IMR-90 (cell line): ENCODE measurements around the gene DDX42. TPM values are rescaled to one million over a fixed set of nuclear protein-coding genes. Genes with fewer than 3 reads are reported as not detected.

Experiments used
- ATAC-seq: fragments of 200-7000 bp; cut with Tn5 transposase; 2 replicates; pipeline ENCODE4 v1.9.1; 2020; ENCODE audit warnings: low read depth, mild to moderate bottlenecking, moderate library complexity
- BruUV-seq: library from RNA; stranded (reverse); fragments of 400-500 nt; replicated peaks from 2 replicates; lab custom pipeline; 2021; lab: Mats Ljungman, UMichigan
- CTCF ChIA-PET: fragments of 300-600 bp; formaldehyde crosslinking; extraction: SDS; loops from one replicate; lab custom pipeline; 2021; ENCODE audit warnings: antibody characterized with exemption; lab: Yijun Ruan, JAX
- POLR2A ChIA-PET: fragments of 300-600 bp; sonication (Branson Sonifier 250); formaldehyde crosslinking; loops from one replicate; lab custom pipeline; 2022; ENCODE audit warnings: antibody characterized with exemption; ENCODE audit not compliant: unreplicated experiment; lab: Charles Lee
- DNase-seq: peaks from one replicate; pipeline ENCODE4 v3.0.0; 2013
- H2AFZ ChIP-seq: replicated peaks from 2 replicates; pipeline ENCODE3; 2013; ENCODE audit warnings: low read length, mild to moderate bottlenecking; ENCODE audit not compliant: poor library complexity
- H2AK5ac ChIP-seq: 2 replicates; pipeline ENCODE4 v1.6.1; 2013; ENCODE audit warnings: low read depth, low read length, inconsistent platforms
- H2AK9ac ChIP-seq: replicated peaks from 2 replicates; pipeline ENCODE3; 2013; ENCODE audit warnings: mild to moderate bottlenecking, low read depth, low read length, moderate library complexity; ENCODE audit not compliant: poor library complexity
- H2BK120ac ChIP-seq: 2 replicates; pipeline ENCODE4 v1.6.1; 2013; ENCODE audit warnings: low read depth, low read length, inconsistent platforms
- H2BK15ac ChIP-seq: 3 replicates; pipeline ENCODE4 v1.6.1; 2013; ENCODE audit warnings: low read depth, low read length, inconsistent platforms
- H2BK20ac ChIP-seq: 2 replicates; pipeline ENCODE4 v1.6.1; 2013; ENCODE audit warnings: low read depth, mild to moderate bottlenecking, inconsistent platforms, low read length, moderate library complexity
- H2BK5ac ChIP-seq: 2 replicates; pipeline ENCODE4 v1.6.1; 2013; ENCODE audit warnings: mild to moderate bottlenecking, low read depth, low read length, inconsistent platforms; ENCODE audit not compliant: poor library complexity, severe bottlenecking
- H3K14ac ChIP-seq: replicated peaks from 2 replicates; pipeline ENCODE4 v1.6.1; 2013; ENCODE audit warnings: low read depth, low read length, inconsistent platforms
- H3K18ac ChIP-seq: 2 replicates; pipeline ENCODE4 v1.6.1; 2013; ENCODE audit warnings: low read depth, low read length, control low read depth
- H3K23ac ChIP-seq: 2 replicates; pipeline ENCODE4 v1.6.1; 2013; ENCODE audit warnings: low read depth, low read length, inconsistent platforms
- H3K27ac ChIP-seq: 2 replicates; pipeline ENCODE4 v1.5.1; 2013; ENCODE audit warnings: mild to moderate bottlenecking, control low read depth, low read length; ENCODE audit not compliant: insufficient read depth
- H3K27me3 ChIP-seq: 2 replicates; pipeline ENCODE4 v1.6.1; 2013; ENCODE audit warnings: low read length; ENCODE audit not compliant: control insufficient read depth, insufficient read depth
- H3K36me3 ChIP-seq: 2 replicates; pipeline ENCODE4 v1.6.1; 2013; ENCODE audit warnings: low read length, mixed read lengths; ENCODE audit not compliant: control insufficient read depth, insufficient read depth
- H3K4ac ChIP-seq: 2 replicates; pipeline ENCODE4 v1.6.1; 2013; ENCODE audit warnings: low read depth, low read length, inconsistent platforms
- H3K4me1 ChIP-seq: 2 replicates; pipeline ENCODE4 v1.6.1; 2013; ENCODE audit warnings: low read length, mixed read lengths; ENCODE audit not compliant: control insufficient read depth, insufficient read depth
- H3K4me2 ChIP-seq: 2 replicates; pipeline ENCODE4 v1.6.1; 2013; ENCODE audit warnings: low read depth, mild to moderate bottlenecking, control low read depth, low read length, moderate library complexity
- H3K4me3 ChIP-seq: 2 replicates; pipeline ENCODE4 v1.5.1; 2013; ENCODE audit warnings: low read depth, mild to moderate bottlenecking, control low read depth, low read length, moderate library complexity; ENCODE audit not compliant: insufficient read depth
- H3K56ac ChIP-seq: 2 replicates; pipeline ENCODE4 v1.6.1; 2013; ENCODE audit warnings: low read length, inconsistent platforms; ENCODE audit not compliant: insufficient read depth; ENCODE audit errors: extremely low read depth
- H3K79me1 ChIP-seq, 2 experiments: 2 replicates each; pipeline ENCODE4 v1.6.1; 2013; ENCODE audit warnings: low read length in 2 of 2, inconsistent platforms in 1 of 2, low read depth in 1 of 2
- H3K9ac ChIP-seq: 2 replicates; pipeline ENCODE4 v1.6.1; 2013; ENCODE audit warnings: low read depth, low read length, control low read depth
- H3K9me1 ChIP-seq: 2 replicates; pipeline ENCODE4 v1.6.1; 2013; ENCODE audit warnings: low read length, inconsistent platforms; ENCODE audit not compliant: insufficient read depth
- H3K9me3 ChIP-seq: 2 replicates; pipeline ENCODE4 v1.6.1; 2013; ENCODE audit warnings: low read length; ENCODE audit not compliant: control insufficient read depth, insufficient read depth
- H4K20me1 ChIP-seq: 2 replicates; pipeline ENCODE4 v1.6.1; 2013; ENCODE audit warnings: low read length, inconsistent platforms; ENCODE audit not compliant: insufficient read depth
- H4K5ac ChIP-seq: 2 replicates; pipeline ENCODE4 v1.6.1; 2013; ENCODE audit warnings: mild to moderate bottlenecking, low read depth, low read length, control low read depth
- H4K8ac ChIP-seq, 2 experiments: 2 replicates each; pipeline ENCODE4 v1.6.1; 2013; ENCODE audit warnings: low read depth in 2 of 2, low read length in 2 of 2, control low read depth in 1 of 2, inconsistent platforms in 1 of 2
- H4K91ac ChIP-seq: 2 replicates; pipeline ENCODE4 v1.6.1; 2013; ENCODE audit warnings: low read depth, low read length, inconsistent platforms; ENCODE audit not compliant: insufficient read depth
- BHLHE40 ChIP-seq: fragments of 150-350 bp; IDR thresholded peaks from 2 replicates; pipeline ENCODE4 v1.6.1; 2016; ENCODE audit warnings: mild to moderate bottlenecking, low read depth, low read length
- CEBPB ChIP-seq: IDR thresholded peaks from 2 replicates; pipeline ENCODE4 v1.6.1; 2012; ENCODE audit warnings: low read depth, low read length, improper control_type of control experiment
- CHD1 ChIP-seq: IDR thresholded peaks from 2 replicates; pipeline ENCODE4 v1.6.1; 2012; ENCODE audit warnings: low read depth, low read length, improper control_type of control experiment
- ELK1 ChIP-seq: fragments of 150-350 bp; IDR thresholded peaks from 2 replicates; pipeline ENCODE4 v1.6.1; 2016; ENCODE audit warnings: low read depth, mild to moderate bottlenecking, low read length, moderate library complexity, borderline replicate concordance
- FOS ChIP-seq: fragments of 150-350 bp; IDR thresholded peaks from 2 replicates; pipeline ENCODE4 v1.6.1; 2016; ENCODE audit warnings: low read depth, low read length
- MAFK ChIP-seq: IDR thresholded peaks from 2 replicates; pipeline ENCODE4 v1.6.1; 2012; ENCODE audit warnings: low read depth, low read length, improper control_type of control experiment
- MAZ ChIP-seq: IDR thresholded peaks from 2 replicates; pipeline ENCODE4 v1.6.1; 2012; ENCODE audit warnings: low read depth, mild to moderate bottlenecking, low read length, improper control_type of control experiment, moderate library complexity, borderline replicate concordance
- MXI1 ChIP-seq: IDR thresholded peaks from 2 replicates; pipeline ENCODE4 v1.6.1; 2012; ENCODE audit warnings: low read depth, mild to moderate bottlenecking, low read length, moderate library complexity, borderline replicate concordance
- NFE2L2 ChIP-seq: fragments of 150-350 bp; IDR thresholded peaks from 2 replicates; pipeline ENCODE4 v1.6.1; 2016; ENCODE audit warnings: low read depth, mild to moderate bottlenecking, low read length
- POLR2A ChIP-seq: IDR thresholded peaks from 2 replicates; pipeline ENCODE4 v1.6.1; 2012; ENCODE audit warnings: mild to moderate bottlenecking, low read depth, low read length
- RAD21 ChIP-seq: IDR thresholded peaks from 2 replicates; pipeline ENCODE4 v1.6.1; 2012; ENCODE audit warnings: low read length, improper control_type of control experiment
- RCOR1 ChIP-seq: IDR thresholded peaks from 2 replicates; pipeline ENCODE4 v1.6.1; 2012; ENCODE audit warnings: mild to moderate bottlenecking, low read length, improper control_type of control experiment; ENCODE audit not compliant: insufficient replicate concordance
- RFX5 ChIP-seq: IDR thresholded peaks from 2 replicates; pipeline ENCODE4 v1.8.0; 2012; ENCODE audit warnings: low read depth, mild to moderate bottlenecking, low read length, moderate library complexity
- SMC3 ChIP-seq: fragments of 150-350 bp; IDR thresholded peaks from 2 replicates; pipeline ENCODE4 v1.6.1; 2016; ENCODE audit warnings: low read depth, mild to moderate bottlenecking, antibody characterized with exemption, low read length, moderate library complexity
- whole genome bisulfite sequencing, 2 experiments: methylation state at CpG; one replicate each; pipeline versions ENCODE4 v1.1.5 to v1.1.7; 2013; ENCODE audit warnings: missing lambda C conversion rate in 2 of 2; ENCODE audit not compliant: insufficient read length in 1 of 2; ENCODE audit errors: extremely low coverage in 2 of 2; 5-methylcytosine and 5-hydroxymethylcytosine counted together
- dilution Hi-C: fragments of 300-500 bp; cut with HindIII; formaldehyde crosslinking; loops from one replicate; pipeline ENCODE4 v1.14.3; 2018; ENCODE audit warnings: low sequenced_read_pairs; ENCODE audit not compliant: unreplicated experiment
- in situ Hi-C: fragments of 300-500 bp; cut with MboI; formaldehyde crosslinking; loops from 3 replicates; pipeline ENCODE4 v1.14.3; 2019; ENCODE audit warnings: low sequenced_read_pairs, inconsistent platforms, mixed read lengths
- intact Hi-C: fragments of 100-400 bp; cut with micrococcal nuclease; formaldehyde crosslinking; loops from 2 replicates; pipeline ENCODE4 v1.10.0; 2022
- polyA plus RNA-seq, 3 experiments: library from polyadenylated mRNA; depleted of rRNA; stranded (reverse); fragments of >200 nt; gene quantifications; 2 replicates each; pipeline ENCODE4 v1.2.3, GENCODE V29; 2012; ENCODE audit warnings: low replicate concordance in 1 of 3
- total RNA-seq: library from RNA; depleted of rRNA; stranded (reverse); fragments of >200 nt; gene quantifications from 2 replicates; pipeline ENCODE4 v1.2.3, GENCODE V29; 2012
- TF ChIP-seq, protein P1 (sequence below): conservative IDR thresholded peaks from 2 replicates; pipeline ENCODE4 v1.5.1; 2012; ENCODE audit warnings: mild to moderate bottlenecking, low read depth, low read length, improper control_type of control experiment
- TF ChIP-seq, protein P2 (sequence below): fragments of 150-350 bp; IDR thresholded peaks from 2 replicates; pipeline ENCODE4 v1.6.1; 2017; ENCODE audit warnings: mild to moderate bottlenecking, antibody characterized with exemption, low read length, low read depth

Gene DDX42
- total and polyA plus RNA-seq, 2 of the 4 experiments (the other 2 are of a cell fraction): 75.8 to 91.5 TPM

DNA sequence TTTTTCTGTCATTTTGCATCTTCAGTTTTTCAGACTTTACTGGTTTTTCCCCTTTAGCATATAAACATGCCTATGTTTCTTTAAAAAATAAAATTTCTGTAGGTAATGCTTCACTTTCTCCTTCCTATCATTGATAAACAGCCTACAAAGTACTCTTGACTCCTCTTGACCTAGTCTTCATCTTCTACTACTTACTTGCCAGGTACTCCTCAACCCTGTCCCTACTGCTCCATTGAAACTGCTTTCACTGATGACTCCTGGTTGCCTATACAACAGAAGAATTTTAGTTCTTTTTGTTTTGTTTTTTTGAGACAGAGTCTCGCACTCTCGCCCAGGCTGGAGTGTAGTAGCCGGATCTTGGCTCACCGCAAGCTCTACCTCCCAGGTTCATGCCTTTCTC, 7.0 kb downstream of the DDX42 start:
- intact Hi-C loops: no loop called here
- peak overlapping the region; percentile 38 for H2BK5ac ChIP-seq
- H3K4ac ChIP-seq: no peak overlapping the region
- no peak overlapping the region for H4K8ac ChIP-seq
- H4K91ac ChIP-seq: no peak overlapping the region
- H3K9me3 ChIP-seq: no peaks in the 10 kb centered on the region
- H3K23ac ChIP-seq: peak overlapping the region; percentile 83; the same call in 1 of the 2 replicates
- H3K9me1 ChIP-seq: peaks cover 15% of the 10 kb centered on the region
- no peak overlapping the region for H3K9ac ChIP-seq
- no peak overlapping the region for H2AFZ ChIP-seq
- no peak overlapping the region for H3K27ac ChIP-seq
- ATAC-seq (no peak), DNase-seq (no peak)
- TF ChIP-seq MAZ (no peak), MAFK (no peak), RCOR1 (no peak), CHD1 (no peak), SMC3 (no peak), FOS (no peak), NFE2L2 (no peak), RFX5 (no peak), POLR2A (no peak), RAD21 (no peak), BHLHE40 (no peak), ELK1 (no peak), CEBPB (no peak), MXI1 (no peak)
- TF ChIP-seq, protein P1, sequence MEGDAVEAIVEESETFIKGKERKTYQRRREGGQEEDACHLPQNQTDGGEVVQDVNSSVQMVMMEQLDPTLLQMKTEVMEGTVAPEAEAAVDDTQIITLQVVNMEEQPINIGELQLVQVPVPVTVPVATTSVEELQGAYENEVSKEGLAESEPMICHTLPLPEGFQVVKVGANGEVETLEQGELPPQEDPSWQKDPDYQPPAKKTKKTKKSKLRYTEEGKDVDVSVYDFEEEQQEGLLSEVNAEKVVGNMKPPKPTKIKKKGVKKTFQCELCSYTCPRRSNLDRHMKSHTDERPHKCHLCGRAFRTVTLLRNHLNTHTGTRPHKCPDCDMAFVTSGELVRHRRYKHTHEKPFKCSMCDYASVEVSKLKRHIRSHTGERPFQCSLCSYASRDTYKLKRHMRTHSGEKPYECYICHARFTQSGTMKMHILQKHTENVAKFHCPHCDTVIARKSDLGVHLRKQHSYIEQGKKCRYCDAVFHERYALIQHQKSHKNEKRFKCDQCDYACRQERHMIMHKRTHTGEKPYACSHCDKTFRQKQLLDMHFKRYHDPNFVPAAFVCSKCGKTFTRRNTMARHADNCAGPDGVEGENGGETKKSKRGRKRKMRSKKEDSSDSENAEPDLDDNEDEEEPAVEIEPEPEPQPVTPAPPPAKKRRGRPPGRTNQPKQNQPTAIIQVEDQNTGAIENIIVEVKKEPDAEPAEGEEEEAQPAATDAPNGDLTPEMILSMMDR: no peak
- TF ChIP-seq, protein P2, sequence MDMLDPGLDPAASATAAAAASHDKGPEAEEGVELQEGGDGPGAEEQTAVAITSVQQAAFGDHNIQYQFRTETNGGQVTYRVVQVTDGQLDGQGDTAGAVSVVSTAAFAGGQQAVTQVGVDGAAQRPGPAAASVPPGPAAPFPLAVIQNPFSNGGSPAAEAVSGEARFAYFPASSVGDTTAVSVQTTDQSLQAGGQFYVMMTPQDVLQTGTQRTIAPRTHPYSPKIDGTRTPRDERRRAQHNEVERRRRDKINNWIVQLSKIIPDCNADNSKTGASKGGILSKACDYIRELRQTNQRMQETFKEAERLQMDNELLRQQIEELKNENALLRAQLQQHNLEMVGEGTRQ: no peak
- no CpG with 5 or more reads among the region's 4 CpGs for WGBS, 2 experiments
- dilution Hi-C loops: no loop called here
- no peak overlapping the region for H3K18ac ChIP-seq
- H4K5ac ChIP-seq: no peak overlapping the region
- peaks cover 95% of the 10 kb centered on the region for H4K20me1 ChIP-seq
- peaks cover 0 to 62% of the 10 kb centered on the region in 2 experiments; a peak in 3 of 4 replicates for H3K79me1 ChIP-seq
- no peak overlapping the region for H2AK9ac ChIP-seq
- H3K4me2 ChIP-seq: no peak overlapping the region; the same call in 1 of the 2 replicates
- no TSS peak for BruUV-seq
- no peak overlapping the region for H3K56ac ChIP-seq
- H3K4me3 ChIP-seq: no peak overlapping the region
- H2BK15ac ChIP-seq: no peak overlapping the region
- peaks cover 8% of the 10 kb centered on the region for H3K36me3 ChIP-seq
- no peak overlapping the region for H3K14ac ChIP-seq
- in situ Hi-C loops: no loop called here
- no peak overlapping the region for H2AK5ac ChIP-seq
- ChIA-PET CTCF (interaction anchor here (0.6 kb wide), 1 partner anchor 26 kb away, joined by 3 read pairs; no protein-coding TSS in a partner anchor), POLR2A (no interaction called here)
- H3K27me3 ChIP-seq: no peaks in the 10 kb centered on the region
- H3K4me1 ChIP-seq: peaks cover 8% of the 10 kb centered on the region; the same call in 1 of the 2 replicates
- no peak overlapping the region for H2BK20ac ChIP-seq
- no peak overlapping the region for H2BK120ac ChIP-seq
